Measurements from ENCODE around the gene EPHB3.

DNA sequence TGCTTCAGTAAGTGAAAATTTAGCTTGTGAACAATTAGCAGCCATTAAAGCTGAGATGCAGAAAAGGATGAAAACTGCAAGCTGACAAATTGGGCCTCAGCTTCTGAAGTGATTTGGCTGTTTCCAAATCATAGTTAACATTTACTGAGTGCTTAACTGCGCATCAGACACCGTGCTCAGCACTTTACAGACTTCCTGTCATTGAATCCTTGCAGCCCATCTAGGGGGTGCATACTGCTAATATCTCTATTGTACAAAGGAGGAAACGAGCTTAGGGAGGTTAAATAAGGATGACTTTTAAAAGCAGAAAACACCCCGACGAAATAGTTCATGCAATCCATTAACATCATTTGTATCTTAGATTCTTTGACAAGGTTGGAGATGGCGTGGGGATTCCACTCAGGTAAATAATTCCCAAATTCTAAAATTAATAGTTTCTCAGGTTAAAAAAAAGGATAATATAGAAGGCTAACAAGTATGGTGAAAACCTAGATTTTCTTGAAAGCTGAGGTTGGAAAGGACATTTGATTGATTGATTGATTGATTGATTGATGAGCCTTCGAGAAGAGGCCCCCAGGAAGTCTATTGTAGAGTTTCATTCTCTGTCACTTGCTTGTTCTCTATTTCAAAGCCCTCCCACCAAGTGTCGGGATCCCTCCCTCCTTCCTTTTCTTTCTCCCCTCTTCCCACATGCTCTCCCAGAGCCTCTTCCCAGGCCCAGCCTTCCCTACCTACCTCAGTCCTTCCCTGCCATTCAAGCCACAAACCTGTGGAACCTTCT is 23.5 kb upstream of the EPHB3 start:
- TF ChIP-seq POLR2AphosphoS5 (IDR thresholded peaks at IDR 0.05; ENCODE audit: low read depth, low read length) (no peak), CTCF (IDR thresholded peaks at IDR 0.05) (no peak), SIN3A (IDR thresholded peaks at IDR 0.05; ENCODE audit: borderline replicate concordance, insufficient read depth, low read depth, low read length) (no peak)
- TF ChIP-seq, protein P1, sequence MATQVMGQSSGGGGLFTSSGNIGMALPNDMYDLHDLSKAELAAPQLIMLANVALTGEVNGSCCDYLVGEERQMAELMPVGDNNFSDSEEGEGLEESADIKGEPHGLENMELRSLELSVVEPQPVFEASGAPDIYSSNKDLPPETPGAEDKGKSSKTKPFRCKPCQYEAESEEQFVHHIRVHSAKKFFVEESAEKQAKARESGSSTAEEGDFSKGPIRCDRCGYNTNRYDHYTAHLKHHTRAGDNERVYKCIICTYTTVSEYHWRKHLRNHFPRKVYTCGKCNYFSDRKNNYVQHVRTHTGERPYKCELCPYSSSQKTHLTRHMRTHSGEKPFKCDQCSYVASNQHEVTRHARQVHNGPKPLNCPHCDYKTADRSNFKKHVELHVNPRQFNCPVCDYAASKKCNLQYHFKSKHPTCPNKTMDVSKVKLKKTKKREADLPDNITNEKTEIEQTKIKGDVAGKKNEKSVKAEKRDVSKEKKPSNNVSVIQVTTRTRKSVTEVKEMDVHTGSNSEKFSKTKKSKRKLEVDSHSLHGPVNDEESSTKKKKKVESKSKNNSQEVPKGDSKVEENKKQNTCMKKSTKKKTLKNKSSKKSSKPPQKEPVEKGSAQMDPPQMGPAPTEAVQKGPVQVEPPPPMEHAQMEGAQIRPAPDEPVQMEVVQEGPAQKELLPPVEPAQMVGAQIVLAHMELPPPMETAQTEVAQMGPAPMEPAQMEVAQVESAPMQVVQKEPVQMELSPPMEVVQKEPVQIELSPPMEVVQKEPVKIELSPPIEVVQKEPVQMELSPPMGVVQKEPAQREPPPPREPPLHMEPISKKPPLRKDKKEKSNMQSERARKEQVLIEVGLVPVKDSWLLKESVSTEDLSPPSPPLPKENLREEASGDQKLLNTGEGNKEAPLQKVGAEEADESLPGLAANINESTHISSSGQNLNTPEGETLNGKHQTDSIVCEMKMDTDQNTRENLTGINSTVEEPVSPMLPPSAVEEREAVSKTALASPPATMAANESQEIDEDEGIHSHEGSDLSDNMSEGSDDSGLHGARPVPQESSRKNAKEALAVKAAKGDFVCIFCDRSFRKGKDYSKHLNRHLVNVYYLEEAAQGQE (IDR thresholded peaks at IDR 0.05; ENCODE audit: insufficient read depth in 1 of 2, low read depth in 2 of 2, low read length in 1 of 2): no peak

Measured in Panc1 (cell line).